NOMO-1 treated with dmso at 0.1 percent for 144 hours (cell line): Measurements from ENCODE around the gene ALKBH1.

ENCODE experiments used
- DNase-seq: peaks from one replicate; lab custom pipeline; 2025; ENCODE audit not compliant: unreplicated experiment; lab: John Stamatoyannopoulos, UW

The ALKBH1 gene

DNA sequence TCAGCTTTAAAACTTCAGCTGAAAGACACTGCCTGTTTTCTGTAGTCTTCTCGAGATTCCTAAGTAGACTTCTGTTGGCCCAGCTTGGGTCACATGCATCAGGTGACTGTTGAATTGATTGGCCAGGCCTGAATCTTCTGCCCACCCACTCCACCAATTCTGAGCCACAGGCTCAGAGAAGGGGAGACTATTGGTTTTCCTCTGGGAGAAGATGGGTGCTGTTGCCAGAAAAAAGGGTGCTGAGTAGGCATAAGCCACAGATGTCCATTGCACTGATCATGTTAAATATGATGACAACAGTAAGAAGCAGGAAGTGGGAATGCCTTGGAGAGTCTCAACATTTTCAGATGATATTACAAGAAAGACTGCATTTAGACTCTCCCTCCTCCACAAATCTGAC is 84.6 kb downstream of the ALKBH1 start:
- DNase-seq, result no peak
